Thymus (tissue), 11 donors: ENCODE data around the gene SOCS1. TPM values are rescaled to one million over a fixed set of nuclear protein-coding genes. Genes with fewer than 3 reads are reported as not detected.

Experiments
- DNase-seq, 9 donors: peaks; one replicate each; pipeline ENCODE4 v3.0.0-alpha.2; 2013; ENCODE audit warnings: low spot score in 9 of 9, low read depth in 6 of 9, missing footprints in 1 of 9
- H3K27ac ChIP-seq, 2 donors: one replicate each; pipeline ENCODE4 v1.5.1; 2013; ENCODE audit warnings: control low read depth in 1 of 2, low read depth in 1 of 2, low read length in 1 of 2, mild to moderate bottlenecking in 1 of 2, moderate library complexity in 1 of 2
- H3K27me3 ChIP-seq, 2 donors: one replicate each; pipeline ENCODE4 v1.5.1; 2013; ENCODE audit warnings: low read length in 1 of 2; ENCODE audit not compliant: control insufficient read depth in 2 of 2, insufficient read depth in 1 of 2
- H3K36me3 ChIP-seq, 2 donors: one replicate each; pipeline ENCODE4 v1.5.1; 2013; ENCODE audit warnings: low read length in 1 of 2, mild to moderate bottlenecking in 1 of 2, moderate library complexity in 1 of 2; ENCODE audit not compliant: control insufficient read depth in 2 of 2, insufficient read depth in 2 of 2
- H3K4me1 ChIP-seq, 2 donors: one replicate each; pipeline ENCODE4 v1.5.1; 2013; ENCODE audit warnings: low read length in 2 of 2; ENCODE audit not compliant: control insufficient read depth in 2 of 2, insufficient read depth in 2 of 2
- H3K4me3 ChIP-seq, 2 donors: one replicate each; pipeline ENCODE4 v1.5.1; 2013; ENCODE audit warnings: low read length in 2 of 2, control low read depth in 1 of 2, mild to moderate bottlenecking in 1 of 2
- H3K9me3 ChIP-seq, 2 donors: one replicate each; pipeline ENCODE4 v1.5.1; 2013; ENCODE audit warnings: low read length in 1 of 2, mild to moderate bottlenecking in 1 of 2; ENCODE audit not compliant: control insufficient read depth in 2 of 2, insufficient read depth in 1 of 2
- WGBS: extraction: QIAGEN DNeasy Blood & Tissue Kit; methylation state at CpG from one replicate; pipeline ENCODE4 v1.1.7; 2013; 5-methylcytosine and 5-hydroxymethylcytosine counted together
- polyA plus RNA-seq: library from polyadenylated mRNA; stranded (reverse); fragments of 200-250 nt; gene quantifications from one replicate; pipeline ENCODE4 v1.2.3, GENCODE V29; 2013
- total RNA-seq: library from RNA; stranded (reverse); fragments of 120-200 nt; gene quantifications from one replicate; pipeline ENCODE4 v1.2.4, GENCODE V29; 2013
- donor health status: healthy.

The SOCS1 gene
- total and polyA plus RNA-seq, 2 donors: 8.3 to 109 TPM

DNA sequence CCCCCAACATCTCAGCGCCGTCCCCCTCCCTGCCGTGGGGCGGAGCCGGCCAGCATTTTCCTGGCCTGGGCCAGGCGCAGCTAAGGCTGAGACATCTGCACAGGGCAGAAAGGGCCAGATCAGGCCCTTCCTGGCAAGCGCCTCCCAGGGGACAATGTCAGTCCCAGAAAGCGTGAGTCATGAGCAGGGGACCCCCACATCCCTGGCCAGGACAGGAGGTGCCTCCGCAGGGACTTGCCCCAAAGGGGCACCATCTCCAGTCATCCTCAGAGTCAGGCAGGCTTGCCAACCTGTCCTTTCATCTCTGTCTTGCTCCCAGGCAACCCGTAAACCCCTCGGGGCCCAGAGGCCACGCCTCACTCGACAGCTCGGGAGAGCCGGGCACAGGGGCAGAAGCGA is 43.2 kb downstream of the SOCS1 start:
- Histone ChIP-seq H3K27me3 (no peaks in the 10 kb centered on the region), H3K9me3 (peaks cover 3 to 25% of the 10 kb centered on the region in 2 donors), H3K27ac (no peak overlapping the region), H3K36me3 (no peaks in the 10 kb centered on the region), H3K4me3 (no peak overlapping the region), H3K4me1 (peaks cover 0 to 26% of the 10 kb centered on the region in 2 donors)
- 97% methylated on average over 16 of the region's 16 CpGs for WGBS
- DNase-seq: no peak

DNA sequence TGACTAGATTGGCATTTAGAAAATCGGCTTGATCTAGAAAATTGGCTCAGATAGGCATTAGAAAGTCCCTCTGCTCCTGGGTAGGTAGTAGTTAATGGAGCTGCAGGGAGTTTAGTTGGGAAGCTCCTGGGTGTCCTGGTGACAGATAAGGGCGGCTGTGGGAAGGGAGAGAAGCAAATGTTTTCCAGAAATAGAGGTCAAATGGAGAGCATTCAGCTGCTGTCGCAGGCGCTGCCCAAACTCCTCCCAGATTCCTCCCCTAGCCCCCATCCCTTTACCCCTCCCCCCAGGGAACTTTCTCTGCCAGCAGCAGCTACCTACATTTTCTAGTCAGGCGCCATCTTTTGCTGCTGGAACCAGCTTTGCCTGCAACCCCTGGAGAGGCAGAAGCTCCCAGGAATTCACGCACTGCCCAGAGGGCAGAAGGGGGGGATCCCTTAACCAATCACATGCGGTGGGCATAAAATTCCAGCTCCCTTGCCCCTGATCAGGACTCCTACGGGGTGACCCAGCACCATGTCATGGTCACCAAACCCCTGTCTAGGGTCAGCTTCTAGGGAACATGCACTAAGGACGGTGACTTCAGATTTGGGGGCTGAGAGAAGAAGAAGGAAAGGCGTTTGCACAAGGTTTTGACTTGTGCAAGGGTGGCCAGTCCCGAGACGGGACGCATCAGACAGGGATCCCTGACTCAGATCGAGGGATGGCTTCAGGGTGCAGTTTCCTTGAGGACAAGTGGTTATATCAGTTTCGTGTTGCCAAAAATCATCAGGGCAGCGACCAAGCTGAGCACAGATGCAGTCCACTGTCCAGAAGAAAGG is 43.8 kb downstream of the SOCS1 start:
- Histone ChIP-seq H3K27ac (no peak overlapping the region), H3K4me1 (peaks cover 0 to 26% of the 10 kb centered on the region in 2 donors), H3K4me3 (no peak overlapping the region), H3K9me3 (peaks cover 4 to 28% of the 10 kb centered on the region in 2 donors), H3K27me3 (no peaks in the 10 kb centered on the region), H3K36me3 (no peaks in the 10 kb centered on the region)
- WGBS: 98% methylated on average over 16 of the region's 16 CpGs
- no peak for DNase-seq

- no peaks in the 10 kb centered on the region for H3K27me3 ChIP-seq
- H3K36me3 ChIP-seq: no peaks in the 10 kb centered on the region
- H3K4me1 ChIP-seq: peaks cover 0 to 26% of the 10 kb centered on the region in 2 donors
- WGBS: 93% methylated on average over 16 of the region's 16 CpGs
- no peak overlapping the region for H3K4me3 ChIP-seq
- DNase-seq: no peak
- peaks cover 4 to 24% of the 10 kb centered on the region in 2 donors for H3K9me3 ChIP-seq
- no peak overlapping the region for H3K27ac ChIP-seq
Observed at GRCh38 chr16:11211061-11211976, 44.7 kb downstream of the SOCS1 start.

GRCh38 chr16:11210260-11210659 is 45.7 kb downstream of the SOCS1 start:
- WGBS: 97% methylated on average over 11 of the region's 11 CpGs
- H3K27me3 ChIP-seq: no peaks in the 10 kb centered on the region
- no peak overlapping the region for H3K27ac ChIP-seq
- no peak for DNase-seq
- peaks cover 0 to 32% of the 10 kb centered on the region in 2 donors for H3K4me1 ChIP-seq
- H3K9me3 ChIP-seq: peaks cover 1 to 14% of the 10 kb centered on the region in 2 donors
- no peak overlapping the region for H3K4me3 ChIP-seq
- H3K36me3 ChIP-seq: no peaks in the 10 kb centered on the region

GRCh38 chr16:11208916-11209665 is 46.9 kb downstream of the SOCS1 start:
- 95% methylated on average over 9 of the region's 9 CpGs for WGBS
- no peak for DNase-seq
- Histone ChIP-seq H3K9me3 (peaks cover 1 to 14% of the 10 kb centered on the region in 2 donors), H3K4me1 (peaks cover 0 to 32% of the 10 kb centered on the region in 2 donors), H3K27me3 (no peaks in the 10 kb centered on the region), H3K27ac (no peak overlapping the region), H3K36me3 (no peaks in the 10 kb centered on the region), H3K4me3 (no peak overlapping the region)

- Histone ChIP-seq H3K4me1 (peaks cover 0 to 27% of the 10 kb centered on the region in 2 donors), H3K27ac (no peak overlapping the region), H3K4me3 (no peak overlapping the region), H3K36me3 (no peaks in the 10 kb centered on the region), H3K27me3 (no peaks in the 10 kb centered on the region), H3K9me3 (peaks cover 1 to 14% of the 10 kb centered on the region in 2 donors)
- no peak for DNase-seq
- 98% methylated on average over 3 of the region's 3 CpGs for WGBS
Observed at GRCh38 chr16:11207646-11208045, 48.4 kb downstream of the SOCS1 start.

DNA sequence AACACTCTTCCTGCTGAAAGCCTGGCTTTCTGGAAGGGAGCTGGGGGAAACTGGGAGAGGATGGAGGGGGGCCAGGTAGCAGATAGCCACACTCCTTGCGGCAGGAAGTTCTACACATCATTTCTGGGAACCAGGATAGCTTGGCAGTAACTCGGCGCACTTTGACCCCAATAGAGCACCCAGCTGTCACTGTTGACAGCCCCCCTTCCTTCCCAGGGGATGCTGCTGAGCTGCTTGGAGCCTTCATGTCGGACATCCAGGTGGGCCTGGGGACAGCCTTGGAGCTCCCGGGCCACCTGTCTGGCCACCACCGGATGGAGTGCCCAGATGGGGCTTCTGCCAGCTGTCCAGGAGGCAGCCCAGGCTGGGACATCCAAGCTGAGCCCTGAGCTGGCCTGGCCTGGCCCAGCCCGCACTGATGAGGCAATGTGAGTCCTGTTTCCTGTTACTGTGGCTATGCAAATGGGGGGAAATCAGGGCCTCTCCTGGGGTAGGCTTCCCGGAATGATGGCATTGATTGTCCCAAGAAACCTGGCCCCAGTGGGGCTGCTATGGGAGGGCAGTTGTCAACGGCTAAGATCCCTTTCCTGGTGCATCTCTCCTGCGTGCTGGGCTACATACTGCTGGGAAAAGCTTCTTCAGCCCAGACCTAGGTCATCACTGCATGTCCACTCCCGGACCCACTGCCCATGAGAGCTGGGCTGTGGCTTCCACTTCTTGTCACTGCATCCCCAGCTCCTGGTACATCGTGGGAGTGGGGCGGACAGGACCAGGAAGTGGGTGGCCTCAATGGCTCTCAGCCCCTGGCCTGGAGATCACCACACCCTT is 50.0 kb downstream of the SOCS1 start:
- no peak overlapping the region for H3K4me3 ChIP-seq
- WGBS: 80% methylated on average over 13 of the region's 13 CpGs
- peaks cover 0 to 39% of the 10 kb centered on the region in 2 donors for H3K4me1 ChIP-seq
- H3K36me3 ChIP-seq: no peaks in the 10 kb centered on the region
- H3K27ac ChIP-seq: peak overlapping the region in 1 of 2 donors; percentile 36
- DNase-seq: no peak
- peaks cover 1 to 14% of the 10 kb centered on the region in 2 donors for H3K9me3 ChIP-seq
- H3K27me3 ChIP-seq: peaks cover 0 to 5% of the 10 kb centered on the region in 2 donors

DNA sequence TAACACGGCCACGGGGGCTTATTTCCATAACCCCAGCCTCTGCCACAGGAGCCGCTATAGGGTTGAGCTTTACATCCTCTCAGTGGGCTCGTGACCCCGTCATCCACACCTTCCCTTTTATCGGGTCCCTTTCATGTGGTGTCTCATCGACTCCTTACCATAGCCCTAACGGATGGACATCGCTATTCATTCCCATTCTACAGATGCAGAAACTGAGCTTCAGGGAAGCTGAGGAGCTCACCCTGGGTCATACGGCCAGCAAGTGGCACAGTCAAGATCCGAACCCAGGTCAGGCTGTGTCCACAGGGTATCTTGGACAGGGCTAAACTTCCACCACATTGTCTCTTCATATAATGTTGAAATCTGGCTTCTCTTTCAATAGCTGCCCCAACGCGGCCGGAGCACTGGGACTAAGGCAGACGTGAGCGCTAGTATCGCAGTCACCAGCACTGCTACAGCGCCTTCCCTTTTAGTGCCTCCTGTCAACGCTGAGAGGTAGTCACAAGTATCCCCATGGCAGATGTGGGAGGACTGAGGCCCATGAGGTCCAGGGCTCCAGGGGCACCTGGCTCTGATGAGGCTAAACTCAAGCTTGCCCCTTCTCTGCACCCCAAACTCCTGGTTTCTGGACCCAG is 50.8 kb downstream of the SOCS1 start:
- Histone ChIP-seq H3K9me3 (peaks cover 1 to 14% of the 10 kb centered on the region in 2 donors), H3K27ac (no peak overlapping the region), H3K36me3 (no peaks in the 10 kb centered on the region), H3K4me1 (peaks cover 0 to 42% of the 10 kb centered on the region in 2 donors), H3K4me3 (no peak overlapping the region), H3K27me3 (peaks cover 0 to 5% of the 10 kb centered on the region in 2 donors)
- WGBS: 93% methylated on average over 19 of the region's 19 CpGs
- DNase-seq: no peak
